GM19238 (cell line): ENCODE results near the gene KRTAP2-4.
"Not testable (repeated sequence)": the region's sequence is repeated elsewhere in the genome, so short reads cannot be mapped to it uniquely, and the experiment has no call there.

Source experiments
- DNase-seq: peaks from one replicate; pipeline ENCODE4 v3.0.0; 2011; ENCODE audit warnings: low spot score; ENCODE audit not compliant: insufficient read length

KRTAP2-4 gene

GRCh38 chr17:41071606-41072360, 6.1 kb upstream of the KRTAP2-4 start:
- no peak for DNase-seq

GRCh38 chr17:41069031-41069430, 3.4 kb upstream of the KRTAP2-4 start:
- DNase-seq = no peak

GRCh38 chr17:41067281-41067680, 1.6 kb upstream of the KRTAP2-4 start:
- no peak for DNase-seq

- not testable (repeated sequence) for DNase-seq
These were observed 526 bp downstream of the KRTAP2-4 start for GRCh38 chr17:41065016-41065689.

GRCh38 chr17:41064301-41064700, 1.4 kb downstream of the KRTAP2-4 start:
- no peak for DNase-seq

GRCh38 chr17:41063449-41063848, 2.2 kb downstream of the KRTAP2-4 start:
- no peak for DNase-seq

- no peak for DNase-seq
These were observed 3.7 kb downstream of the KRTAP2-4 start for GRCh38 chr17:41061964-41062363.

- no peak for DNase-seq
These were observed 5.6 kb downstream of the KRTAP2-4 start, which contains the start of gene KRTAP2-3 for GRCh38 chr17:41060052-41060604. Gene KRTAP2-3 (minus strand): TSS chr17:41060114. CDS start chr17:41060050, 64 bp downstream.

- not testable (repeated sequence) for DNase-seq
These were observed 6.2 kb downstream of the KRTAP2-4 start for GRCh38 chr17:41059276-41060051.

- no peak for DNase-seq
These were observed 6.9 kb downstream of the KRTAP2-4 start for GRCh38 chr17:41058741-41059140.

GRCh38 chr17:41057547-41057946, 8.1 kb downstream of the KRTAP2-4 start:
- no peak for DNase-seq

- DNase-seq = not testable (repeated sequence)
These were observed 10.5 kb downstream of the KRTAP2-4 start, which contains the start of gene KRTAP2-2 for GRCh38 chr17:41055130-41055529. Gene KRTAP2-2 (minus strand): TSS chr17:41055230. CDS start chr17:41055211, 19 bp downstream.

GRCh38 chr17:41054556-41054955, 11.1 kb downstream of the KRTAP2-4 start:
- not testable (repeated sequence) for DNase-seq

GRCh38 chr17:41054025-41054424, 11.7 kb downstream of the KRTAP2-4 start:
- DNase-seq = no peak

GRCh38 chr17:41052566-41052965, 13.1 kb downstream of the KRTAP2-4 start:
- no peak for DNase-seq

GRCh38 chr17:41049110-41049509, 16.6 kb downstream of the KRTAP2-4 start:
- DNase-seq = no peak

- no peak for DNase-seq
These were observed 17.2 kb downstream of the KRTAP2-4 start for GRCh38 chr17:41048441-41048840.

GRCh38 chr17:41046735-41047465, 18.8 kb downstream of the KRTAP2-4 start, which contains the start of gene KRTAP2-1:
Gene KRTAP2-1 (minus strand): TSS chr17:41047316. CDS start chr17:41047267, 49 bp downstream.
- not testable (repeated sequence) for DNase-seq

- DNase-seq = no peak
These were observed 22.7 kb downstream of the KRTAP2-4 start for GRCh38 chr17:41042953-41043352.

GRCh38 chr17:41040783-41041571, 24.7 kb downstream of the KRTAP2-4 start, which contains the start of gene KRTAP1-1:
Gene KRTAP1-1 (minus strand): TSS chr17:41041450. CDS start chr17:41041397, 53 bp downstream.
- DNase-seq = not testable (repeated sequence)
